ENCODE data around the gene SPOCK3.

Gene SPOCK3

GRCh38 chr4:167109859-167110258, 124.4 kb downstream of the SPOCK3 start:
- DNase-seq (ENCODE audit: low read depth) = no peak
- no peak overlapping the region for H3K4me3 ChIP-seq (replicated peaks; ENCODE audit: low read depth, low read length)
- TF ChIP-seq CTCF (IDR thresholded peaks at IDR 0.05; ENCODE audit: low read length, missing control alignments) = no peak

- no peak for DNase-seq (ENCODE audit: low read depth)
- no peak overlapping the region for H3K4me3 ChIP-seq (replicated peaks; ENCODE audit: low read depth, low read length)
- no peak for TF ChIP-seq CTCF (IDR thresholded peaks at IDR 0.05; ENCODE audit: low read length, missing control alignments)
These were observed 128.4 kb downstream of the SPOCK3 start for GRCh38 chr4:167105857-167106256.

- DNase-seq (ENCODE audit: low read depth) = no peak
- H3K4me3 ChIP-seq (replicated peaks; ENCODE audit: low read depth, low read length) = no peak overlapping the region
- TF ChIP-seq CTCF (IDR thresholded peaks at IDR 0.05; ENCODE audit: low read length, missing control alignments) = no peak
These were observed 131.8 kb downstream of the SPOCK3 start for GRCh38 chr4:167102475-167102874.

GRCh38 chr4:167101035-167101434, 133.3 kb downstream of the SPOCK3 start:
- no peak for DNase-seq (ENCODE audit: low read depth)
- no peak for TF ChIP-seq CTCF (IDR thresholded peaks at IDR 0.05; ENCODE audit: low read length, missing control alignments)
- H3K4me3 ChIP-seq (replicated peaks; ENCODE audit: low read depth, low read length) = no peak overlapping the region

- no peak overlapping the region for H3K4me3 ChIP-seq (replicated peaks; ENCODE audit: low read depth, low read length)
- peak; percentile 63 for DNase-seq (ENCODE audit: low read depth)
- no peak for TF ChIP-seq CTCF (IDR thresholded peaks at IDR 0.05; ENCODE audit: low read length, missing control alignments)
These were observed 134.2 kb downstream of the SPOCK3 start for GRCh38 chr4:167100120-167100519.

- DNase-seq (ENCODE audit: low read depth) = no peak
- TF ChIP-seq CTCF (IDR thresholded peaks at IDR 0.05; ENCODE audit: low read length, missing control alignments) = no peak
- H3K4me3 ChIP-seq (replicated peaks; ENCODE audit: low read depth, low read length) = no peak overlapping the region
These were observed 146.2 kb downstream of the SPOCK3 start for GRCh38 chr4:167088115-167088514.

GRCh38 chr4:167084321-167084720, 150.0 kb downstream of the SPOCK3 start:
- no peak for TF ChIP-seq CTCF (IDR thresholded peaks at IDR 0.05; ENCODE audit: low read length, missing control alignments)
- H3K4me3 ChIP-seq (replicated peaks; ENCODE audit: low read depth, low read length) = no peak overlapping the region
- no peak for DNase-seq (ENCODE audit: low read depth)
